ENCODE data around the gene PRSS1.

Gene PRSS1

DNA sequence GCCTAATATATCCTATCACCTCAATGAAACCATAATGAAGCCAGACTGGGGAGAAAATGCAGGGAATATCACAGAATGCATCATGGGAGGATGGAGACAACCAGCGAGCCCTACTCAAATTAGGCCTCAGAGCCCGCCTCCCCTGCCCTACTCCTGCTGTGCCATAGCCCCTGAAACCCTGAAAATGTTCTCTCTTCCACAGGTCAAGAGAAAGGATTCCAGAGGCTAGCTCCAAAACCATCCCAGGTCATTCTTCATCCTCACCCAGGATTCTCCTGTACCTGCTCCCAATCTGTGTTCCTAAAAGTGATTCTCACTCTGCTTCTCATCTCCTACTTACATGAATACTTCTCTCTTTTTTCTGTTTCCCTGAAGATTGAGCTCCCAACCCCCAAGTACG lies 53.0 kb downstream of the PRSS1 start:
- no peak overlapping the region for H3K4me3 ChIP-seq (ENCODE audit: low read depth, low read length)
- H3K36me3 ChIP-seq (ENCODE audit: insufficient read depth, low read length): no peaks in the 10 kb centered on the region
- H3K4me1 ChIP-seq (ENCODE audit: control insufficient read depth, insufficient read depth, low read length, unreplicated experiment): no peaks in the 10 kb centered on the region
- H3K27me3 ChIP-seq (ENCODE audit: insufficient read depth, low read length): peaks cover 40% of the 10 kb centered on the region
- H2AFZ ChIP-seq (ENCODE audit: low read length, unreplicated experiment): no peak overlapping the region
- no peaks in the 10 kb centered on the region for H3K79me2 ChIP-seq (ENCODE audit: control insufficient read depth, insufficient read depth, low read length, unreplicated experiment)
- no peak overlapping the region for H3K27ac ChIP-seq (ENCODE audit: low read depth, low read length)

Measured in ACC112 (cell line).